Stimulated activated CD8-positive, alpha-beta memory T cell treated with anti-CD3 and anti-CD28 coated beads, Interleukin-4, amount 100 ng/mL, for 48 hours (primary cell): ENCODE measurements around the gene PRPH2.

Experiments used
- DNase-seq: peaks from one replicate; pipeline ENCODE4 v3.0.0-alpha.2; 2020

PRPH2 gene, protein sequence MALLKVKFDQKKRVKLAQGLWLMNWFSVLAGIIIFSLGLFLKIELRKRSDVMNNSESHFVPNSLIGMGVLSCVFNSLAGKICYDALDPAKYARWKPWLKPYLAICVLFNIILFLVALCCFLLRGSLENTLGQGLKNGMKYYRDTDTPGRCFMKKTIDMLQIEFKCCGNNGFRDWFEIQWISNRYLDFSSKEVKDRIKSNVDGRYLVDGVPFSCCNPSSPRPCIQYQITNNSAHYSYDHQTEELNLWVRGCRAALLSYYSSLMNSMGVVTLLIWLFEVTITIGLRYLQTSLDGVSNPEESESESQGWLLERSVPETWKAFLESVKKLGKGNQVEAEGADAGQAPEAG

DNA sequence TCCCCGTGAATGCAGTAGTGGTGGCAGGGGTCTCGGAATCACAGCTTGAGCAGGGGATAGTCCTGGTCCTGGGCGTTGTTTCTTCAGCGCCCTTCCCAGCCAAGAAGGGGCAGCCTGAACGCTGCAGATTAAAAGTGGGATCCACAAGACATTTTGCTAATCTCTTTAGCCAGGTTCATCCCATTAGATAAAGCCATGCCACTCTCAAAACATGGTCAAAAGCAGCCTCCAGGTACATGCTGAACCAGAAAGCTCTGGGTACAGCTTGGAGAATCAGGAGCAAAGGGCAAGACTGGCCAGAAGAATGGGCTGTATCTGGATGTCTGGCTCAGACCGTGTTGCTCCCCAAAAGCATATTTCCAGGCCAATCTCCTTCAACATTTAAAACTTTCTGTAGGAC, at the start of gene PRPH2:
PRPH2 (minus strand) TSS at position 101 of the 400 bp plus-strand sequence. CDS start 263 bp downstream, outside the sequence.
- no peak for DNase-seq

DNA sequence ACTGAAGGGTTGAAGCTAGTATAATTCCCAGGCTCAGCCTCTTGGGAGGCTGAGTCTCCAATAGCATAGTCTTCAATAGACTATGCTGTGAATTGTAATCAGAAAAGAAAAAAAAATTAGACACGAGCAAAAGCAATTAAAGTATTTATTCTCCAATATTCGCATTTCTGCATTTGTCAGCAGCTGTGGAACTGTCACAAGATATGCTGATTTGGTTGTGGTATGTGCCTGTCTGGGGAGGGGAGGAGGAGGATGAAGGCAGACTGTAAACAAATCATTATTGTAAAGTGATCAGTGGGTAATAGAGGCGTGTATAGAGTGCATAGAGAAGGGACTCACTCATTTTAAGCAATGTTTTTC, 49.3 kb upstream of the PRPH2 start:
- DNase-seq = no peak

DNA sequence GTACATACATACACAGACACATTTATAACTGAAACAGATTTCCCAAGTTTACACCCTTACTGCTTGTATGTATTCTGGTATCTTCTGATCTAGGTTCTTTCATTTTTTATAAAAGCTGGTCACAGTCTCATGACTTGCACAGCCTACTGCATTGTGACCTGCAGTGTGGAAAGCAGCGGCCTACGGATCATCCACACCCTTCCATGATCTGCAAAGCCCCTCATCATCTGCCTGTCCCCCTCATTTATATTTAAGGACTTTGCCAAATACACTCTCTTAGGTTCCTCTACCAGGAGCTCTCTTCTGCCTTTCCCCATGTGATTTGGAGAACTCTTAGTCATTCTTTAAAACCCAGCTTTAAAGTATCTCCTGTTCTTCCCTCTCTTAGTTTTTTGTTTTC, 47.4 kb upstream of the PRPH2 start:
- DNase-seq = no peak

DNA sequence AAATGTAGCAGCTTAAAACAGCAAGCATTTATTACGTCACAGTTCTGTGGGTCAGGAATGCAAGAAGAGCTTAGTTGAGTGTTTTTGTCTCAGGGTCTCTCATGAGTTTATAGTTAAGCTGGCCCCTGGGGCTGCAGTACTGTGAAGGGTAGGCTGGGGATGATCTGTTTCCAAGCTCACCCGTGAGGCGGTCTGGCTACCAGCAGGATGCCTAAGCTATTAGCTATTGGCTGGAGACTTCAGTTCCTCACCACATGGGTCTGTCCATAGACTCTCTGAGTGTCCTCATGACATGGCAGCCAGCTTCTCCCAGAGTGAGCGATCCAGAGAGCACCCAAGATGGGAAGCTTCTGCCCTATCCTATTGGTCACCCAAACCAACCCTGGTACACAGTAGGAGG, 46.7 kb upstream of the PRPH2 start:
- DNase-seq = no peak

DNA sequence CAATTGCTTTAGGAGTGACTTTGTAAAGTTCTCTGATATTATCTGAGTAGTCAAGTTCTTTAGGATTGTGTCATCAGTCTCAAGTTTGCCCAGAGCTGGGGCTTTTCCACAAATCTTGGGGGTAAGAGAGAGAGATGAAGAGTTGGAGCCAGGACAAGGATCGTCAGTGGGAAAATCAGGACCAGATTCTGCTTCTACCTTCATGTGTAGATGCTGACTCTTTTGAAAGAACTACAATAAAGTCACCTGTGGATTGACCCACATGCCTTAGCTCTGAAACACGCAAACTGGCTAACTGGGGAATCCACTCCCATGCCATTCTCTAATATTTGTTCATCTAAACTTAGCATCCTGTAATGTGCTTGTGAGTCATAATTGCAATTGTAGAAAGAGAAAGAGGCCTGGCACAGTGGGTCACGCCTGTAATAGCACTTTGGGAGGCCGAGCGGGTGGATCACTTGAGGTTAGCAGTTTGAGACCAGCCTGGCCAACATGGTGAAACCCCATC, 43.8 kb upstream of the PRPH2 start:
- DNase-seq = no peak

DNA sequence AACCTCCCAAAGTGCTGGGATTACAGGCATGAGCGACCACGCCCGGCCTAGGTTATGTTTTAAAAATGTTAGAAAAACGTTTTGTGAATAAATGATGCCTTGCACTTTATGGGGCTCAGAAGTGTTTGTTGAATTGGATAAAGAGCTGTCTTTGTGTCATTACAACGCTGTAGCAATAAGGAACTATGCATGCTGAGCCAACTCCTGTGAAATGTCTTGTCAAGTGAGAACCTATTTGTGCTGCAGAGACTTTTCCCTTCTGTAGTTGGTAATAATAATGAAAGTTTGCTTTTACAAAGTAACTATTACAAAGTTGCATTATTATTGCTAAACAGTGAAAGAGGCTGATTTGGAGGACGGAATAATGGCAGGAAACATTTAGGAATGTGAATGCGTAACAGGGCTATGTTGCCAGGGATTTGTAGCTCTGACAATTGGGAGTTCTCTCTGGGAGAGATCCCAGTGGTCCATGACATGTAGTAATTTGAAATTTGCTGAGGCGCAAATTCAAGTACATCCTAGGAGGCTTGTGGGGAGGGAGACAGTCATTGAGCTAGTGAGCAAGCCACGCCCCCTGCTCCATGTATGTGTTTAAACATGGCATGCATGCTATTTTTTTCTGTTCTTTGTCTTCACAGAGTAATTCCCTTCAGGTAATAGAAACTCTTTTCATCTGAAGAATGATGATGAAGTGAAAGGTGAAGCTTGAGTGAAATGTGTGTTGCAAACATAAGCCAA, 42.7 kb upstream of the PRPH2 start:
- DNase-seq = no peak

DNA sequence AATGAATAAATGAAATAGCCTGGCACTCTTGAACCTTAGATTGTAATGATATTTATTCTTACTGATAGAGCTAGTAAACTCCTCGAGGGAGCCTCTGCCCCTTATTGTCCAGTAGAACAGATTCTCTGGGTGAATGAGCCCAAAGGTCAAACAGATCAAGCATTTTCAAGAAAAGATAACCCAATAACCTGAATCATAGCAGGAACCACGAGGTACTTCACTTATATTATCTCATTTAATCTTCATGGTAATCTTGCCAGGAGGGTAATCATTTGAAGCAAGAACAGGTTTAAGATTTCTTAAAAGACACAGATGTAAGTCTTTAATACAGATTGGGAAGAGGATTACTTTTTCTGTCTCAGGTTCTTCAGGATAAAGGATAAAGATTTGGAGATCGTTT, 40.6 kb upstream of the PRPH2 start:
- DNase-seq = no peak

DNA sequence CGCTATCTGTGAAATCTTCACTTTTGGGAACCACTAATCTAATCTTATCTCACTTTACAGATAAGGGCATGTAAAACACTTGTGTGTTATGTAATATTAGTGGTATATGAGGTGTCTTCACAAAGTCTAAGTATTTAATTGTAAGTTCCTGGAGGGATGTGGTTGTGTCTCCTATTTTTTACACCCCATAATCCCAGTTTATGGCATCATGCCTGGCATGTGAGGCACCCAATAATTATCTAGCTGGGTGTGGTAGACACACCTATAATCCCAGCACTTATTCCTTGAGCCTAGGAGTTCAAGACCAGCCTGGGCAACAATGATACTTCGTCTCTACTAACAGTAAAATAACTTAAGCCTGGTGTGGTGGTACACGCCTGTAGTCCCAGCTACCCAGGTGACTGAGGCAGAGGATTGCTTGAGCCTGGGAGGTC, 40.0 kb upstream of the PRPH2 start:
- DNase-seq = no peak

DNA sequence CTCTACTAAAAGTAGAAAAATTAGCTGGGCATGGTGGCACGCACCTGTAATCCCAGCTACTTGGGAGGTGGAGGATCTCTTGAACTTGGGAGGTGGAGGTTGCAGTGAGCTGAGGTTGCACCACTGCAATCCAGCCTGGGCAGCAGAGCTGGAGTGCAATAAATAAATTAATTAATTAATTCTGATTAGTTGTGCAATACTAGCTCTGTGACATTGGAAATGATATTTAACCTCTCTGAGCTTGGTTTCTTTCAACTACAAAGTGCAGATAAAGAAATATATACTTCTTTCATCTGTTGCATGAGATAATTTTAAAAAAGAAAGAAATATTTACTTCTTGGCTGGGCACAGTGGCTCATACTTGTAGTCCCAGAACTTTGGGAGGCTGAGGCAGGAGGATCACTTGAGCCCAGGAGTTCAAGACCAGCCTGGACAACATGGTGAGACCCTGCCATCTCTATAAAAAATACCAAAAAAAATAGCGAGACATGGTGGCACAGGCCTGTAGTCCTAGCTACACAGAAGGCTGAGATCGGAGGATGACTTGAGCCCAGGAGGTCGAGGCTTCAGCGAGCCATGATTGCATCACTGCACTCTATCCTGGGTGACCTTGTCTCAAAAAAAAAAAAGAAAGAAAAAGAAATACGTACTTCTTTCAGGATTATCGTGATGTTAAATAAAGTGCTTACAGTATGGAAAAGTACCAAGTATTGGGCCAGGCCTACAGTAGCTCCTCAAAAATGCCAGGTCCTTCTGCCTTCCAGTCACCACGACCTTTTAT, 39.1 kb upstream of the PRPH2 start:
- DNase-seq = no peak

DNA sequence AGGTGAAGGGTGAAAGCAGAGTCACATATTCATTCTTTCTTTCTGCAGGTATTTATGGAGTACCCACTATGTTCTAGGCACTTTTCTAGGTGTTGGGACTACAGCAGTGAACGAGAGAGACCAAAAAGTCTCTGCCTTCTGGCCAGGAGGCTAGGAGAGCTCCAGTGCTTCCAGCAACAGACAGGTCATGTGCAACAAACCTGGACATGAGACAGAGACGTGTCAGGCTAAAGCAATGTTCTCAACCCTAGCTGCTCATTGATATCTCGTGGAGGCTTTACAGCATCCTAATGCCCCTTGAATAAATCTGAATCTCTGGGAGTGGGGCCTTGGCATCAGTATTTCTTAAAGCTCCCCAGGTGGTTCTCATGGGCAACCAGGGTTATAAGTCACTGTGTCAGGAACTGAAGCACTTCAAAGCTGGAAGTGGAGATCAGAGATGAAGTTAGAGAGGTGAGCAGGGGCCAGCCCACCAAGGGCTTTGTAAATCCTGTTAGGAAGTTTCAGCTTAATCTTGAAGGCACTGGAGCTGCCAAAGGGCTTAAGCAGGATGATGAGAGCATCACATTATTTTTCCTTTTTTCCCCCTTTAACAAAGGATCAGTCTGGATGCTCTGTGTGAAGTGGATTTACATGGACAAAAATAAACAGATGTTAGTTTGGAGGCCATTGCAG, 36.5 kb upstream of the PRPH2 start:
- DNase-seq = no peak

DNA sequence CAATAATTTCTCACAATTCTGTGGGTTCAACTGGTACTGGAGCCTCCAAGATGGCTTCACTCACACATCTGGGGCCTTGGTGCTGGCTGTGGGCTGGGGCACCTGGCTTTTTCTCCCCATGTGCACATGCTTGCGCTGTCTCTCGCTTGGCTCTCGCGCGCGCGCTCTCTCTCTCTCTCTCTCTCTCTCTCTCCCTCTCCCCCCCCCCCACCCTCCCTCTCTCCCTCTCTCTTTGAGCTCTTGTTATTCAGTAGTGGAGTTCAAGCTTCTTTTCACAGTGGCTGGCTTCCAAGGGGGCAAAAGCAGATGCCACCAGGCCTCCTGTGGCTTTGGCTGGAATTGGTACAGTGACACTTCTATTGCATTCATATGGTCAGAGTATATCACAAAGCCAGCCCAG, 34.3 kb upstream of the PRPH2 start:
- DNase-seq = no peak

DNA sequence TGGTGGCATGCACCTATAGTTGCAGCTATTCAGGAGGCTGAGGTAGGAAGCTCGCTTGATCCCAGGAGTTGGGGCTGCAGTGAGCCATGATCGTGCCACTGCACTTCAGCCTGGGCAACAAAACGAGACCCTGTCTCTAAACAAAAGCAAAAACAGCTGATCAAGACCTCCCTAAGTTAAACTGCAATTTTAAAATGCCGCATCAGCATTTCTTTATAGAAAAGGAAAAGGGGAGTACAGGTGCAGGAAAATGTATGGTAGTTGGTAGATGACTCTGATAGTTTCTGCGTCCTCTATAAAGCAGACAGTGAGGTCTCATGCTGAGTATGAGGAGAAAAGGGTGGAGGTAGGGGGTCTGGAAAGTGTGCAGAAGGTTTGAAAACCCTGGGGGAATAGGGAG, 32.4 kb upstream of the PRPH2 start:
- DNase-seq = no peak

DNA sequence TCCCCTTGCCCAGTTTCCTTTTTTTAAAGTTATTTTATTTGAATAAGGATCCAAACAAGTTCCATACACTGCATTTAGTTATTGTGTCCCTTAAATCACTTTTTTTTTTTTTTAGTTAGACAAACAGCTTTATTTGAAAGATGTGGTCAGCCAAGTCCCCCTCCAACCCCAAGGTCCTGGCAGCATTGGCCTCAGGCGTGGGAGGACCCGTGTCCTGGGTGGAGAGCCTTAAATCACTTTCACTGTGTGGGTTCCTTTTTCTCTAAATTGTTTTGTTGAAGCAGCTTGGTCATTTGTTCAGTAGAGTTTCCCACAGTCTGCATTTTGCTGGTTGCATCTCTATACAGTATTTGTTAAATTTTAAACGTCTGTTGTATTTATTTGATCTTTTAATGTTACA, 28.7 kb upstream of the PRPH2 start:
- DNase-seq = no peak

DNA sequence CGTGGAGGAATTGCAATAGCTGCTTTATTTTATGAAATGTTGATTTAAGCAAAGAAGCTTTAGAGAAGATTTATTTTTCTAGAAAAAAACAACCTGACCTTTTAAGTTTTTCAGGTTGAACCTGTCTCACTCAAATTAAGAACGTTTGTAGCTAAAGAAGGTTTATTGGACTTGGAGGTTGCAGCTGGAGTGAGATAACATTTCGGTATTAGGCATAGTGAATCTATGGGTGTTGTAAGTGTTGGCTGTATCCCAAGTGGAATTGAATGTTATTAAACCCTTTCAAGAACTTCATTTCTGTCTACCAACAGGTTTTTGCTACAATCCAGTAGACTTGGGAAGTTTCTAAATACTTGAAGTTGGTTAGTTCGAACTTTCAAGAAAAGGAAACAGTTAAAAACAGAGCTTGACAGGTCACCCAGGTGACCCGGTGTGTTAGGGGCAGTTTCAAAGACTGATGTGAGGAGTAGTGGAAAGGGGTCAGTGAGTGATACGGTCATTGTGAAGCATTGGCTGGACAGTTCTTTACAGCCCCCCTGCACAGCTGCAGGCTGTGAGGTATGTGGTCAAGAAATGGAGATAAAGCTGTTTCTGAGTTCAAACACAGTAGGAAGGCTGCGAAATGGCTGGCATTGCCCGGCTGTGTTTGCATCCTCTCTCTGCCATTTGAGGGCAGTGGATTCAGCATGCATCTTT, 26.0 kb upstream of the PRPH2 start:
- DNase-seq = no peak

DNA sequence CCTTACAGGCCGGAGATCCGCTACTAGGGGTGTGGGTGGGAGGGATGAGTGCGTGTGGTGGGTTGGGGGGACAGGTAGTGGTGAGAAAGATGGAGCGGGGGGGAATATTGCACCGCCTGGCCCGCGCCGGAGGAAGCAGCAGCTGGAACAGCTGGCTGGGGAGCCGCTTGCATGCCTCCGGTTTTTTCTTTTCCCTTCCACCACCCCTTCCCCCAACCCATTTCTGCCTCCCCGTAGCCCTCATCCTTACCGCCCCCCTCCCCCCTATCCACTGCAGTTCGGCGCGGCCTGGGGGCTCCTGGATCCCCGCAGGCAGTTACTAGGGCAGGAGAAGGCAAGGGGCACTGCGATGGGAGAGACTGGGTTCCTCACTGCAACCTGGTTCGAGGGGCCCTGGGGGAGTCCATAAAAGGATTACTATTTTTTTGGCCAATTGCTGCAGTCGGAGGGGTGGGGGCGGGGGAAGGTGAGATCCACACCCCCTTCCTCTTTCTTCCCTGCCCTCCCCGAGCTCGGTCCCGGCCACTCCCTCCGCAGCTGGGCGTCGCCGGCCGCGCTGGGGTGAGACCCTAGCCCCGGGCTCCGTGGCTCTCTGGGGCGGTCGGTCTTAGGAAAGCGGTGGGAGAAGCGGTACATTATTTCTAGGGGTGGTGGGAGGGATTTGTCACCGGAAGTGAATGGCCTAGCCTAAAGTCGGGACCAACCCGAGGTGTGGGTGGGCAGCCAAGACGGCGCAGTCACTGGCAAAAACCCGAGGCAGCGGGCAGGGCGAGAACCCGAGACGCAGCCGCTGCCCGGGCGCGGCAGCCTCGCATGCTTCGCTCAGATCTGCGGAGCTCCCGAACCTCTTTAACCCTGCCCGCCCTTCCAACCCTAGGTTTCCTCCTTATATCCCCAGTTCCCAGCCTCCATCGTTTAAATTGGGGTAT, 24.3 kb upstream of the PRPH2 start:
- DNase-seq = peak; percentile 85

DNA sequence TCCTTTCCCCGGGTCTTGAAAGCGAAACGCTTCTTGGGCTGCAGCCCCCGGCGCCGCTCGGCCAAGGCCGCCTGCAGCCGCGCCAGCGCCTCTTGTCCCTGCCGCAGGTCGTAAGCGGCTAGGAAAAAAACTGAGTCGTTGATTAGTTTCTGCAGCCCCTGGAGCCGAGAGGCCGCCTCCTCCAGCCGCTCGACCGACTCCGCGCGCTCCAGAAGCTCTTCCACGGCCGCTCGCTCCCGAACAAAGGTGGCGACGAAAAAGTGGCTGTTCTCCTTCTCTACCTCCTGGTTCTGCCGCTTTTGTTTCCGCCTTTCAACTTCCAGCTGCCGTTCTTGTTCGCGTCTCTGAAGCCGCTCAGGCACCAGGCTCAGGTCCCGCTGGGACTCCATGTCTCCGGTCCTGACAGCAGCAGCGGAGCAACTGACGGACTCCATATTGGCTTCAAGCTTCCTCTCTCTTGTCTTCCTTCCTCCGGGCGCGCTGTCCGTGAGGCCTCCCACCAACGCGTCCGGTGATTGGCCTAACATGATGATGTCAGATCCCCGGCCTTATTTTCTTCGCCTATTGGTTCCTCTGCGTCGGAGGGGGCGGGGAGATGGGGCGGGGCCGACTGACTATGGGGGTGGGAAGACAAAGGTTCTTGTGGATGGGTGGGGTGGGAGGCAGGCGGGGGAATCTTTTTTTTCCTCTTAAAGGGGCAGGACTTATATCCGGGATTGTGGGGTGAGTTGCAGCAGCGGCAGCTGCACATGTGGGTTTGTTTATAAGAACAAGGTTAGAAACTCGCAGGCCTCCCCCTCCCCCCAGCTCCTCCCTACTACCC, 23.5 kb upstream of the PRPH2 start, which contains the start of gene TBCC:
TBCC (minus strand) TSS at position 464 of the 823 bp plus-strand sequence; CDS start at position 434, 30 bp downstream.
- DNase-seq = peak; percentile 91

DNA sequence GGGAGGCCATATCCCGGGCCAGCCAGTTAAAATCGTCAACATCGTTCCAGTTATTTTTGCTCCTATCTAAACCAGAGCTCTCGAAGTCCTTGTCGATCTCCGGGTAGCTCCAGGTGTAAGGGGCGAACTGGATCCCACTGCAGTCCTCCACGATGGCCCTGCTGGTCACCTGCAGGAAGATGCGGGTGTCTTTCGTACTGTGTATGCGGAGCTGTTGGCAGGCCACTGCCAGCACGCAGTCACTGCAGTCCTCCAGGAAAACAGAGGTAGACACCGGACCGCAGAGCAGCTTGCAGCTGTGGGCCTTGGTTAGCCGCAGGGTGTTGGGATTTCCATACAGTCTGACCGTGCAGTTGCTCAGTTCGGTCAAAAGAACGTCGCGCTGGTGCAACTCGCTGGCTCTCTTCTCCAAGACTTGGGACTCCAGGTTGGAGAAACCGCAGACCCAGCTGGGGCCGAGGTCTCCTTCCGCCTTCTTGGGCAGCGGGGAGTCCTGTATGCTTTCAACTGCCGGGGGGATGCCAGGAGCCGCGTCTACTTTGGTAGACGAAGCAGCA, 22.8 kb upstream of the PRPH2 start:
- DNase-seq = peak; percentile 51

DNA sequence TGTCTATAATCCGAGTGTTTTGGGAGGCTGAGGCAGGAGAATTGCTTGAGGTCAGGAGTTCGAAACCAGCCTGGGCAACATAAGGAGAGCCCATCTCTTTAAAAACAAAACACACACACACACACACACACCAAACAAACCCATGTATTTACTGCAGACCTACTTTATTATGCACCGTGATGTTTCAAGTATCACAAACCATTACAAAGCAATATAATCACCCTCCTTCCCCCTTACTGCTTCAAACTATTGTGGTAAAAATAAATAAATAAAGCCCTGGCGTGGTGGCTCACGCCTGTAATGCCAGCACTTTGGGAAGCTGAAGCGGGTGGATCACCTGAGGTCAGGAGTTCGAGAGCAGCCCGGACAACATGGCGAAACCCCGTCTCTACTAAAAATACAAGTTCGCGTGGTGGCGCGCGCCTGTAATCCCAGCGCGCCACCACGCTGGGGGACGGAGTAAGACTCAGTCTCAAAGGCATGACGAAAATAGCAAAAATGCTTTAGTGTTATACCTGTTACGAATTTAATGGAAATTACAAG, 22.0 kb upstream of the PRPH2 start:
- no peak for DNase-seq

DNA sequence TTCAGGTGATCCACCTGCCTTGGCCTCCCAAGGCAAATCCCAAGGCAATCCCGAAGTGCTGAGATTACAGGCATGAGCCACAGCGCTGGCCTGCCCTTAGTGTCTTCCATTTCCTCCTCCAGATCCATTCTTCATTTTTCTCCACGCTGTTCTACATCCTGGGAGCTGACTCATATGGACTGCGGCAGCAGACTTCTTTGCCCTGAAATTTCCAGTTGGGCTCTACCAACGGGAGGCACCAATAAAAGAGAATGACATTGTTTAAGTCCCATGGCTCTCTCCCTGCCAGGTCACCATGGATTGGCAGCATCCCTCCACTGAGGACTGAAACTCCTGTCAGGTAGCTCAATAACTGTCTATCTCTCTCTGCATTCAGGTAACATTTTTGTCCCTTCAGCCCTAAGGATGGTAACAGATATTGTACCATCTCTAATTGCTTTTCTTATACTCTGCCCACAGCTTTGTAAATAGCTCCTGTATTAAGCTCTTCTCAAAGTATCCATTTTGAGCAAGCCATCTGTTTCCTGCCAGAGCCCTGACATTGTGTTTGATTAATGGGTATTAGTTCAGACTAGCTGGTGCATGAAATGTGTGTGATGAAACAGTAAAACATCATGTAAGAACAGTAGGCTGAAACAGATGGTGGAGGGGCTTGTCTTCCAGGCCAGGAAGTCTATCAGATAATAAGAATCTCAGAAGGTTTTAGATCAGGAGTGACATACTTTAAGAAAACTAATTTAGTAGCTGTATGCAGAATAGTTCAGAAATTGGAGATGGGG, 19.9 kb upstream of the PRPH2 start:
- DNase-seq = no peak
